Keratinocyte (primary cell): Measurements from ENCODE around the gene PTPRN2. TPM values are rescaled to one million over a fixed set of nuclear protein-coding genes. Genes with fewer than 3 reads are reported as not detected.

Experiments
- DNase-seq: peaks from one replicate; pipeline ENCODE4 v3.0.0-alpha.2; 2011; ENCODE audit warnings: low read depth, missing footprints, low spot score
- FAIRE-seq: peaks from 2 replicates; lab custom pipeline; 2011; peaks lifted over from hg19 to GRCh38; lab: Jason Lieb, UNC
- H2AFZ ChIP-seq: 2 replicates; pipeline ENCODE4 v1.6.0; 2012; ENCODE audit warnings: low read length, control low read depth, inconsistent platforms; ENCODE audit not compliant: control insufficient read depth
- H3K27ac ChIP-seq: 2 replicates; pipeline ENCODE4 v1.5.1; 2011; ENCODE audit warnings: low read length; ENCODE audit not compliant: control insufficient read depth, insufficient read depth
- H3K27me3 ChIP-seq: 3 replicates; pipeline ENCODE4 v1.6.0; 2011; ENCODE audit warnings: low read length; ENCODE audit not compliant: control insufficient read depth, insufficient read depth; ENCODE audit errors: extremely low read depth
- H3K36me3 ChIP-seq, 2 experiments: 2 replicates in 1 of 2; 3 replicates in 1 of 2; pipeline ENCODE4 v1.5.1; 2011; ENCODE audit warnings: low read length in 2 of 2, mild to moderate bottlenecking in 1 of 2; ENCODE audit not compliant: control insufficient read depth in 2 of 2, insufficient read depth in 2 of 2; ENCODE audit errors: extremely low read depth in 1 of 2
- H3K4me1 ChIP-seq: 3 replicates; pipeline ENCODE4 v1.5.1; 2011; ENCODE audit warnings: low read length; ENCODE audit not compliant: control insufficient read depth, insufficient read depth; ENCODE audit errors: extremely low read depth
- H3K4me2 ChIP-seq: 3 replicates; pipeline ENCODE4 v1.6.0; 2011; ENCODE audit warnings: low read depth, low read length; ENCODE audit not compliant: control insufficient read depth, insufficient read depth; ENCODE audit errors: extremely low read depth
- H3K4me3 ChIP-seq, 3 experiments: fragments of 200-600 bp in 1 of 3; sonication (generic) in 1 of 3; 2 replicates in 2 of 3; 3 replicates in 1 of 3; pipeline ENCODE4 v1.5.1; 2011 to 2016; ENCODE audit warnings: low read length in 3 of 3, mild to moderate bottlenecking in 3 of 3, control low read depth in 2 of 3, inconsistent platforms in 1 of 3, low read depth in 1 of 3, mixed read lengths in 1 of 3, mixed run types in 1 of 3, moderate library complexity in 1 of 3; ENCODE audit not compliant: control insufficient read depth in 2 of 3, insufficient read depth in 2 of 3; ENCODE audit errors: extremely low read depth in 1 of 3
- H3K79me2 ChIP-seq: 2 replicates; pipeline ENCODE4 v1.6.0; 2012; ENCODE audit warnings: low read length; ENCODE audit not compliant: control insufficient read depth, insufficient read depth
- H3K9ac ChIP-seq: 3 replicates; pipeline ENCODE4 v1.6.0; 2011; ENCODE audit warnings: low read length; ENCODE audit not compliant: control insufficient read depth, insufficient read depth; ENCODE audit errors: extremely low read depth
- H3K9me1 ChIP-seq: 3 replicates; pipeline ENCODE4 v1.6.0; 2011; ENCODE audit warnings: low read length; ENCODE audit not compliant: control insufficient read depth, insufficient read depth; ENCODE audit errors: extremely low read depth
- H3K9me3 ChIP-seq: 2 replicates; pipeline ENCODE4 v1.5.1; 2012; ENCODE audit warnings: low read depth, low read length; ENCODE audit not compliant: control insufficient read depth
- H4K20me1 ChIP-seq: 3 replicates; pipeline ENCODE4 v1.6.0; 2011; ENCODE audit warnings: low read length; ENCODE audit not compliant: control insufficient read depth, insufficient read depth; ENCODE audit errors: extremely low read depth
- CTCF ChIP-seq, 3 experiments: IDR thresholded peaks in 1 of 3; conservative IDR thresholded peaks in 1 of 3; optimal IDR thresholded peaks in 1 of 3; 2 replicates in 2 of 3; 3 replicates in 1 of 3; pipeline versions ENCODE3 to v1.5.1; 2011; ENCODE audit warnings: low read length in 3 of 3, mild to moderate bottlenecking in 3 of 3, moderate library complexity in 2 of 3, control low read depth in 1 of 3, inconsistent platforms in 1 of 3; ENCODE audit not compliant: insufficient read depth in 2 of 3; ENCODE audit errors: extremely low read depth in 1 of 3
- EZH2 ChIP-seq: IDR thresholded peaks from one replicate; pipeline ENCODE4 v1.6.1; 2012; ENCODE audit warnings: inconsistent platforms, mild to moderate bottlenecking, low read length, moderate library complexity
- dilution Hi-C: fragments of 300-500 bp; cut with MboI; formaldehyde crosslinking; loops from one replicate; pipeline ENCODE4 v1.7.0; 2020; ENCODE audit warnings: low sequenced_read_pairs; ENCODE audit not compliant: extremely low pct_ligation_motif_present
- polyA plus RNA-seq, 5 experiments: library from polyadenylated mRNA; depleted of rRNA in 3 of 5; stranded (reverse) in 3 of 5; stranded (forward) in 1 of 5; unstranded in 1 of 5; fragments of >200 nt; gene quantifications; 1 replicate in 1 of 5; 2 replicates in 3 of 5; 3 replicates in 1 of 5; pipeline versions ENCODE4 v1.2.1 to v1.2.3, GENCODE V29; 2011 to 2012; ENCODE audit warnings: missing spikeins in 2 of 5, low read depth in 1 of 5, low replicate concordance in 1 of 5

The PTPRN2 gene
- polyA plus RNA-seq, 1 donor (not counting 4 experiments of a cell fraction or from before 2014, with no cell fraction given) = not detected

GRCh38 chr7:158138329-158138597 lies 449.4 kb downstream of the PTPRN2 start:
- Histone ChIP-seq H2AFZ (no peak overlapping the region), H3K27me3 (no peaks in the 10 kb centered on the region), H3K4me2 (no peak overlapping the region), H3K27ac (no peak overlapping the region), H3K36me3 (no peaks in the 10 kb centered on the region), H3K9ac (no peak overlapping the region), H3K79me2 (no peaks in the 10 kb centered on the region), H3K4me1 (no peaks in the 10 kb centered on the region), H3K9me3 (peaks cover 17% of the 10 kb centered on the region), H4K20me1 (no peaks in the 10 kb centered on the region), H3K9me1 (no peaks in the 10 kb centered on the region), H3K4me3 (no peak overlapping the region)
- no peak for TF ChIP-seq EZH2
- TF ChIP-seq CTCF (optimal IDR thresholded peaks at IDR 0.05 in 1 of 3, IDR thresholded peaks at IDR 0.05 in 1 of 3, conservative IDR thresholded peaks at IDR 0.05 in 1 of 3; ENCODE audit: extremely low read depth in 1 of 3, insufficient read depth in 2 of 3, low read length in 3 of 3) = no peak
- no peak for FAIRE-seq
- DNase-seq = no peak
- dilution Hi-C loops = loop anchor here (25.0 kb wide), 1 partner anchor 99 kb away; no protein-coding TSS in a partner anchor

DNA sequence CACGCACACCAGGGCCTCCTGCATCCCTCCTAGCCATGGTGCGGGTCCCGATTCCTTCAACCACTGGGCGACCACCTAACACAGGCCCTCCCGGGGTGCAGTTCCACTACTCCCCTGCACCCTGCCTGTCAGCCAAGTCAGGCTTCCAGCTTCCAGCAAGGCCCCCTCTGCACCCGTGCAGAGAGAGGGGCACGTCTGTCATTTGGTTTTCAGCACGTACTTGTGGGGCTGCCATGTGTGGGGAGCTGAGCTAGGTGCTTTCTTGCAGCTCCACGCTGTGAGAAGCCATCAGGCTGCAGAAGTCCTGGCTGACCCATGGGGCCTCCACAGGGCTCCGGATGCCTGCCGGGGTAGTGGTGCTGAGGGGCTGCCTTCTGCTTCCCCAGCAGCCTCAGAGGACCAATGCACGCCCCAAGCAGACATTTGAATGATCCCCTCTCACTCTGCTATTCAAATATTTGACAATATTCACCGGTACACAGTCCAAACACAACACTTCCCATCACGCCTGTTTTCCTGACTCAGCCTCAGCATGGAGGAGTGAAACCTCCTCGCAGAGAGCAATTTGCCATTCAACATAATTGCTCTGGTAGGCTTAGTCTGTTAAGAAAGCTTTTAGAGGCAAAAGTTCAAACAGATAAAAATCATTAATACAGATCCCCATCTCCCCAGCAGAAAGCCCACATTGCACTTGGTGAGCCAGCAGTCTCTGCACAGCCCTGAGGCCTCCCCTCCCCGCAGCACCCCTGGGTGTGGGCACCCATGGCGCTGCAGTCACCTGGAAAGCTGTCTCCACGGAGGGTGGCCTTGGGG lies 449.9 kb downstream of the PTPRN2 start:
- dilution Hi-C loops = loop anchor here (25.0 kb wide), 1 partner anchor 100 kb away; no protein-coding TSS in a partner anchor
- Histone ChIP-seq H3K9me1 (no peaks in the 10 kb centered on the region), H3K36me3 (no peaks in the 10 kb centered on the region), H3K79me2 (no peaks in the 10 kb centered on the region), H4K20me1 (no peaks in the 10 kb centered on the region), H3K4me2 (no peak overlapping the region), H3K9ac (no peak overlapping the region), H2AFZ (no peak overlapping the region), H3K4me1 (no peaks in the 10 kb centered on the region), H3K27me3 (no peaks in the 10 kb centered on the region), H3K27ac (no peak overlapping the region), H3K4me3 (no peak overlapping the region), H3K9me3 (peaks cover 14% of the 10 kb centered on the region)
- FAIRE-seq (no peak), DNase-seq (no peak)
- TF ChIP-seq CTCF (optimal IDR thresholded peaks at IDR 0.05 in 1 of 3, IDR thresholded peaks at IDR 0.05 in 1 of 3, conservative IDR thresholded peaks at IDR 0.05 in 1 of 3; ENCODE audit: extremely low read depth in 1 of 3, insufficient read depth in 2 of 3, low read length in 3 of 3) (no peak), EZH2 (no peak)
